EH (cell line): ENCODE results near the gene UBE2E2.

Experiments
- DNase-seq: peaks from one replicate; pipeline ENCODE4 v3.0.0-alpha.2; 2015; ENCODE audit warnings: low read depth

UBE2E2 gene

DNA sequence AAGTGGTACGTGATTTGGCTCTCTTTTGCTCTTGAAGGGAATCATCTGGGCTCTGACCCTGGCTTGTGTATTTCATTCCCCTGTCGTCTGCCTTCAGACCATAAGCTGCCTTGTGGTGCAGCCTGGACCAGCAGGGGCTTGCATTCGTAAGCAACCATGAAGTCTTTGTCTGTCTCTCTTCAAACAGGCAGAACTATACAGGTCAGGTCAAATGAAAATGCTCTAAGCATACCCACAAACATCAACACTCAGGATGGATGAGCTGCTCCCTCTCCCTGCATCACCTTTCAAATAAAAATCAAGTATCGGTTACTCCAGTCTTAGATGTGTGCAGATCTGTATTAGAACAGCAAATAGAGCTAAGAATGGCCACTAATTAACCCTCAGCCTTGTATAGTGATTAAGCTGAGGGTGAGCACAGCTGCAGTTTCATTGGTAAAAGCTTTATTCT lies 334.0 kb downstream of the UBE2E2 start:
- no peak for DNase-seq

- no peak for DNase-seq
Observed at GRCh38 chr3:23539185-23539584, 336.1 kb downstream of the UBE2E2 start.

- DNase-seq = no peak
Observed at GRCh38 chr3:23540600-23540999, 337.5 kb downstream of the UBE2E2 start.

GRCh38 chr3:23542079-23542478 lies 339.0 kb downstream of the UBE2E2 start:
- DNase-seq = no peak

DNA sequence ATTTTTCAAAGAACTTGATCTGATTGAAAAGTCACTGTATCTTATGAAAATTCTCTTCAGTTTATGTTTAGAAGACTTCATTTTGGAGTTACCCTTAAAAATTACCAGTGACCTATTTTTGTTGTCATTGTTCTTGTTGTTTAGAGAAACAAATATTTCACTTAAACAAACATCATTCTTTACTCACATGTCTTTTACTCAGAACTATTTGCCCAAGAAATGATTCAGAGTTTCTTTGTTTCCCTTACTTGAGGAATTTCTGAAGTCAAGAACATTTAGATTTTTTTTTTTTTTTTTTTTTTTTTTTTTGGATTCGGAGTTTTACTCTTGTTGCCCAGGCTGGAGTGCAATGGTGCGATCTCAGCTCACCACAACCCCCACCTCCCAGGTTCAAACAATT lies 343.1 kb downstream of the UBE2E2 start:
- DNase-seq = no peak

GRCh38 chr3:23547905-23548650 lies 345.0 kb downstream of the UBE2E2 start:
- peak; percentile 12 for DNase-seq

DNA sequence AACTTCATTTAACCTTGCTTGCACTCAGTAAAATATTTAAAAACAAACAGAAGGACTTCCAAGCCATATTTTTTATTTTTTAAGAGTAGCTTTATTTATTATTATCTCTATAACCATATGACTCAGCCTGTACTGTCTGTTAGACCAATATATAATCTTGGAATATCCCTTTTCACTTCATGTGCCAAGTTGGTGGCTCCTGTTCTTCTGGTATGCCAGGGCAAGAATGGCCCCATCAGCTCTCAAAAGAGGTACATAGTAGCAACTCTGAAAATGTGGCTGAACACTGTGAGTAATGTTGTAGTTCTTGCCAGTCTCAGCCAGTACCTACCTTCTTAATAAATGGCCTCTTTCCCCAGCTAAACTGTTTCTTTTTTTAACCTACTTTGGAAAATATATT lies 345.6 kb downstream of the UBE2E2 start:
- DNase-seq = peak; percentile 22

DNA sequence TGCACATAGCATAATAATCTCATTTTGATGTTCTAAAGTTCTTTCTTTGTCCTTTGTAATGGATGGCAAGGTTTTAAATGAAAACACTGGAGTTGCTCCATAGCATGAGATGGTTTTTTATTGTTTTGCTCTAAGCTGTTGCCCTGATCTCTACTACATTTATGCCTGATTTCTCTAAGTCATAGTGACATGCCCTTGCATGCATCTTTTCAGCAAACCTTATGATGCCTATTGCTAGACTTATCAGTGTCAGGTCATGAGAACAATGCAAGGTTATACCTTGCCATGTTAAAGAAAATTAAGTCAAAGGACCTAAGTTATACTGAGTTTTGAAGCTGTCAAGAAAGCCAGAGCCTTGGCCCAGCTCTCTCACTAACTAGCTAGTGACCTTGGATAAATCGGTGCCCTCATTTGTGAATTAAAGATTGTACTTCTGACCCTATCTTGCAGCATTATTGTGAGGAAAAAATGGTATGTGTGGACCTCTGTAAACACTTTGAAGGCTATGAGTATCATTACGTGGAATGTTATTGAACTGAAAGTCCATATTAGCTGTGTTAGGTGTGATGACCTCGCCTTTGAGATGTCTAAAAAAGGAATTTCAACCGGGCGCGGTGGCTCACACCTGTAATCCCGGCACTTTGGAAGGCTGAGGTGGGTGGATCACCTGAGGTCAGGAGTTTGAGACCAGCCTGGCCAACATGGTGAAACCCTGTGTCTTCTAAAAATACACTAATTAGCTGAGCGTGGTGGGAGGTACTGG lies 346.2 kb downstream of the UBE2E2 start:
- no peak for DNase-seq

GRCh38 chr3:23550402-23550801 lies 347.3 kb downstream of the UBE2E2 start:
- no peak for DNase-seq

DNA sequence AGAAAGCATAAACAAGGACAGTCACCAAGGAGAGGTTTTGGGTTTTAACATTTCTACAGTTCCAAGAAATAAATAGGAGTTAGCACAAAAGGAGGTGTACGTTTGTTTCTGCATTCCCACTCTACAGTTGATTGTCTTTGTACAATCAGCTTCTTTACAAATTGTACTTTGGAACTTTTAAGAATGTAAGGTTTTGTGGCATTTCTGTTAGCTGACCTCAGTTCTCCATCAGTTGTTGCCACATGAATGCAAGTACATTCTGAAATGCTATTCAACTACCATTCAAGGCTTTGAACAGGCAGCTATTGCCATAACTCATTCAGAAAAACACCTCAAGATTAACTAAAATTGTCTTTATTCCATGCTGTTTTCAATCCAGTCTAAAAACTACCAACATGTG lies 349.4 kb downstream of the UBE2E2 start:
- DNase-seq = no peak

DNA sequence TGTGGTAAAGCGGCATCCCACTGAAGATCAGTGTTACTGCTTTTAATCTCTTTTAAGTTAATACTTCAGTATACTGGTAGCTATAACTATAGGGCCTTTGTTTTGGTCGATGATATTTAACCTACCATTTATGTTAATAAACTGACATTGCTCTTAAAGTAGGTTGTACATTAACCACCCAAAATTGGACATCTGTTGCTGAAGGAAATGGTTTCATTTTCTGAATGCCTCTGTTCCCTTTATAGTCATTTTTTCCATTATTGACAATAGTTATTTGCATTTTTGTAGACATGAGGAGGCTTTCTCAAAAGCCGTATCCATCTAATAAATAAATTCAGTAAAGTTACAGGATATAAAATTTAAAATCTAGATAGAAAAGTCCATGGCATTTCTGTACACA lies 350.2 kb downstream of the UBE2E2 start:
- DNase-seq = no peak

- no peak for DNase-seq
Observed at GRCh38 chr3:23565041-23565775, 362.1 kb downstream of the UBE2E2 start.

GRCh38 chr3:23566499-23566898 lies 363.4 kb downstream of the UBE2E2 start:
- no peak for DNase-seq

DNA sequence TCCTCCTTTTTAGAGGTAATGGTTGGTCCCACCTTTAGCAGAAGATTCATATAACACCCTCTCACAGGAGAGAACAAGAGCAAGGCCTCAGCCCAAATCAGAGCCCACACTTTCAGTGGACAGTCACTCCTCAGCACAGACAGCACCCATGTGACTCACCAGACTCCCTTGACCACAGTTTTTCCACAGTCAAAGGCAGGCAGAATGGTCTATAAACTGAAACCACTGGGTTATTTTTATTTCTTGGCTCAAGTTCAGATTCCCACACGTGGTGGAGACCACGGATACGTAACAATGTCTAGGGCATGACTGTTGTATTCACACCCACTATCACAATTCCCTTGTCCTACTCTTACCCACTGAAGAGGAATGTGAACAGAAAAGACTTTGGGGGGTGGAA lies 364.8 kb downstream of the UBE2E2 start:
- peak; percentile 97 for DNase-seq

GRCh38 chr3:23573827-23574226 lies 370.7 kb downstream of the UBE2E2 start:
- DNase-seq = no peak

DNA sequence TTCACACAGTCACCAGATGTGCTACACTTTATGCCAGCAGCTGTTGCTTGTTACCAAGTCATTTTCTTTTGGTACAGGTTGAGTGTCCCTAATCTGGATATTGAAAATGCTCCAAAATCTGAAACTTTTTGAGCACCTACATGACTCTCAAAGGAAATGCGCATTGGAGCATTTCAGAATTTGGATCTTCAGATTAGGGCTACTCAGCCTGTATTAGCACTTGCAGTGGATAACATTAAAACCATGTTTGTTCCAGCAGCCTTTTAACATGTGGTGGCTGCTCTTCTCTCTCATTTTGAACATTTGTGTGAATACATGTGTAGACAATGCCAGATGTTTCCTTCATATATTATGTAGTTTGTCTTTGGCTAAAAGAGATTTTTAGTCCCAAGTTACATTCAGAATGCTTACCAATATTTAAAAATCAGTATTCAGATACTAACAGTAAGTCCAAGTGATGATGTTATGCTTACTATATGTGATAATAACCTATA lies 371.7 kb downstream of the UBE2E2 start:
- no peak for DNase-seq

- DNase-seq = peak; percentile 39
Observed at GRCh38 chr3:23575697-23576096, 372.6 kb downstream of the UBE2E2 start.

DNA sequence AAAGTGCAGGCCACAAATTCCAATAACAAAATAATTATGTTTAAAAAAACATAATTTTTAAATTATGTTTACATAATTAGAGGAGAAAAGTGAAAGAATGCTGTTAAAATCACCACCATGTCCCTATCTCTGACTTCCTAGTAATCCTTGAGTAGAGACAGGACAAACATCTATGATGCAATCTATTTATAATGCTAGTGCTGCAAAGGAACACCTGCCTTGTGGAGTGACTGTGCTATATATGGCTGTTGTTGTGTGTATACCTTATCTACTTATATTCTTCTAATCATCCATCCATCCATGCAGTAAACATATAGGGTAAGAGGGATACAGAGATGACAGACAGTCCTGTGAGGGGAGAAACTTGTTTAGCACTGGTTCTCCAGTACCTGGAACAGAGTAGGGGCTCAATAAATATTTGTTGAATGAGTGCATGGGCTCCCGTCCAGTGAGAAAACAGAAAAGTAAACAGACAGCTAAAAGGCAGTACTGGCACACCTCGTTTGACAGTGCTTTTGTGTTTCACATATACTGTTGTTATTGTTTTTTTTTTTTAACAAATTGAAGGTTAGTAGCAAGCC lies 373.3 kb downstream of the UBE2E2 start:
- no peak for DNase-seq

GRCh38 chr3:23580096-23580713 lies 377.1 kb downstream of the UBE2E2 start:
- DNase-seq = peak; percentile 79

- DNase-seq = no peak
Observed at GRCh38 chr3:23583980-23584740, 381.0 kb downstream of the UBE2E2 start.

- no peak for DNase-seq
Observed at GRCh38 chr3:23587513-23587912, 384.4 kb downstream of the UBE2E2 start.
